Erythroblast (primary cell): Measurements from ENCODE around the gene ARHGAP8.

Experiments used
- GATA1 ChIP-seq: IDR thresholded peaks from 2 replicates; pipeline ENCODE4 v1.6.1; 2011; ENCODE audit warnings: low read depth, mild to moderate bottlenecking, control low read depth, low read length, moderate library complexity
- POLR2A ChIP-seq: IDR thresholded peaks from 2 replicates; pipeline ENCODE4 v1.6.1; 2011; ENCODE audit warnings: mild to moderate bottlenecking, low read length

DNA sequence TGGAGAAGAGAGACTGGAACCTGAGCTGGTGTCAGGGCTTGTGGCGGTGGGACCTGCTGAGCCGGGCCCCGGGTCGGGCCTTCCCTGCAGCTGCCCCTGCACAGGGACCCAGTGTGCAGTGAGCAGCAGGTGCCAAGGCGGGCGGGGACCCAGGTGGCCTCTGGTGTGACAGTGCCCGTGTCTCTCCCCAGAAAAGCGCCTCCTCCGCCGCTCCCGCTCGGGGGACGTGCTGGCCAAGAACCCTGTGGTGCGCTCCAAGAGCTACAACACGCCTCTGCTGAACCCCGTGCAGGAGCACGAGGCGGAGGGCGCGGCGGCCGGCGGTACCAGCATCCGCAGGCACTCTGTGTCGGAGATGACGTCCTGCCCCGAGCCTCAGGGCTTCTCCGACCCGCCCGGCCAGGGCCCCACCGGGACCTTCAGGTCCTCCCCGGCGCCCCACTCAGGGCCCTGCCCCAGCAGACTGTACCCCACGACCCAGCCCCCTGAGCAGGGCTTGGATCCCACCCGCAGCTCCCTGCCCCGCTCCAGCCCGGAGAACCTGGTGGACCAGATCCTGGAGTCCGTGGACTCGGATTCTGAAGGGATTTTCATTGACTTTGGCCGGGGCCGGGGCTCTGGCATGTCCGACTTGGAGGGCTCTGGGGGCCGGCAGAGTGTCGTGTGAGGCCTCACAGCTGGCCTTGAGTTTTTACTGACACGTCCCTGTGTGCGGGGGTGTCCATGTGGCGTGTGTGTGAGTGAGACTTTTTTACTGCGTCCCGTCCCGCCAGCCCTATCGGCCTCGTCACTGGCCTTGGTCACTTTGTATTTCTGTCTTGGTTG lies 15.6 kb upstream of the ARHGAP8 start:
- TF ChIP-seq POLR2A: no peak
- TF ChIP-seq GATA1: no peak
